Epithelial cell of proximal tubule (primary cell): ENCODE results near the gene RCE1. TPM values are rescaled to one million over a fixed set of nuclear protein-coding genes. Genes with fewer than 3 reads are reported as not detected.
A peak's percentile ranks its signal among the peaks of the same experiment; 100 is the strongest.
"Not testable (repeated sequence)": the region's sequence is repeated elsewhere in the genome, so short reads cannot be mapped to it uniquely, and the experiment has no call there.

ENCODE experiments used
- DNase-seq: peaks from one replicate; pipeline ENCODE4 v3.0.0-alpha.2; 2011; ENCODE audit warnings: low read depth
- H3K4me3 ChIP-seq: 2 replicates; pipeline ENCODE4 v1.5.1; 2011; ENCODE audit warnings: low read depth, mild to moderate bottlenecking, low read length
- total RNA-seq: library from RNA; depleted of rRNA; stranded (reverse); fragments of >200 nt; gene quantifications from 2 replicates; pipeline ENCODE4 v1.2.3, GENCODE V29; 2015
- TF ChIP-seq, protein P1 (sequence below): conservative IDR thresholded peaks from 2 replicates; pipeline ENCODE4 v1.5.1; 2012; ENCODE audit warnings: low read depth, mild to moderate bottlenecking, low read length

The RCE1 gene, protein sequence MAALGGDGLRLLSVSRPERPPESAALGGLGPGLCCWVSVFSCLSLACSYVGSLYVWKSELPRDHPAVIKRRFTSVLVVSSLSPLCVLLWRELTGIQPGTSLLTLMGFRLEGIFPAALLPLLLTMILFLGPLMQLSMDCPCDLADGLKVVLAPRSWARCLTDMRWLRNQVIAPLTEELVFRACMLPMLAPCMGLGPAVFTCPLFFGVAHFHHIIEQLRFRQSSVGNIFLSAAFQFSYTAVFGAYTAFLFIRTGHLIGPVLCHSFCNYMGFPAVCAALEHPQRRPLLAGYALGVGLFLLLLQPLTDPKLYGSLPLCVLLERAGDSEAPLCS
- 41.7 and 42.9 TPM in 2 replicates for total RNA-seq

- DNase-seq = no peak
- TF ChIP-seq, protein P1, sequence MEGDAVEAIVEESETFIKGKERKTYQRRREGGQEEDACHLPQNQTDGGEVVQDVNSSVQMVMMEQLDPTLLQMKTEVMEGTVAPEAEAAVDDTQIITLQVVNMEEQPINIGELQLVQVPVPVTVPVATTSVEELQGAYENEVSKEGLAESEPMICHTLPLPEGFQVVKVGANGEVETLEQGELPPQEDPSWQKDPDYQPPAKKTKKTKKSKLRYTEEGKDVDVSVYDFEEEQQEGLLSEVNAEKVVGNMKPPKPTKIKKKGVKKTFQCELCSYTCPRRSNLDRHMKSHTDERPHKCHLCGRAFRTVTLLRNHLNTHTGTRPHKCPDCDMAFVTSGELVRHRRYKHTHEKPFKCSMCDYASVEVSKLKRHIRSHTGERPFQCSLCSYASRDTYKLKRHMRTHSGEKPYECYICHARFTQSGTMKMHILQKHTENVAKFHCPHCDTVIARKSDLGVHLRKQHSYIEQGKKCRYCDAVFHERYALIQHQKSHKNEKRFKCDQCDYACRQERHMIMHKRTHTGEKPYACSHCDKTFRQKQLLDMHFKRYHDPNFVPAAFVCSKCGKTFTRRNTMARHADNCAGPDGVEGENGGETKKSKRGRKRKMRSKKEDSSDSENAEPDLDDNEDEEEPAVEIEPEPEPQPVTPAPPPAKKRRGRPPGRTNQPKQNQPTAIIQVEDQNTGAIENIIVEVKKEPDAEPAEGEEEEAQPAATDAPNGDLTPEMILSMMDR = no peak
- H3K4me3 ChIP-seq = peak within 1 kb of the TSS; percentile 98
These were observed at the start of gene RCE1 for GRCh38 chr11:66842896-66843775. Gene RCE1, plus strand, starts transcription at chr11:66843441. Its CDS starts 15 bp downstream, at chr11:66843456.

DNA sequence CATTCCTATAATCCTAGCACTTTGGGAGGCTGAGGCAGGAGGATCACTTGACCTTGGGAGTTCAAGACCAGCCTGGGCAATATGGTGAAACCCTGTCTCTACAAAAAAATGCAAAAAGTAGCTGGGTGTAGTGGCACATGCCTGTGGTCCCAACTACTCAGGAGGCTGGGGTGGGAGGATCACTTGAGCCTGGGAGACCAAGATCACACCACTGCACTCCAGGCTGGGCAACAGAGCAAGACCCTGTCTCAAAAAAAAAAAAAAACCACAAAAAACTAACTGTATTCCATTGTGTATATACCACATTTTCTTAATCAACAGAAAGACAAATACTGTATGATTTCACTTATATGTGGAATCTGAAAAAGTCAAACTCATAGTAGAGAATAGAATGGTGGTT, 43.4 kb upstream of the RCE1 start:
- not testable (repeated sequence) for DNase-seq

GRCh38 chr11:66800720-66801428, 42.4 kb upstream of the RCE1 start:
- TF ChIP-seq, protein P1 = no peak
- DNase-seq = no peak
- no peak overlapping the region for H3K4me3 ChIP-seq

More for the DNA sequence above, 43.4 kb upstream of the RCE1 start:
- not testable (repeated sequence) for H3K4me3 ChIP-seq

DNA sequence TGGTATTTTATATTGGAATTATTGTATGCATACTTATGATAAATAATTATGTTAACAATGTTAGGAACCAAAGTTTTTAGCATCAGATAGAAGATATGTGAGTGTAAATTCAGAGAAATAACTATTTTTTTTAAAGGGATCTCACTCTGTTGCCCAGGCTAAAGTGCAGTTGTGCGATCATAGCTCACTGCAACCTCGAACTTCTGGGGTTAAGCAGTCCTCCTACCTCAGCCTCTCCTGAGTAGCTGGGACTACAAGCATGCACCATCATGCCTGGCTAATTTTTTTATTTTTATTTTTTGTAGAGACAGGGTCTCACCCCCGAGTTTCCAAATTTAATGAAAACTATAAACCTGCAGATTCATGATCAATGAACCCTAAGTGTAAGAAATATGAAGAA, 33.6 kb upstream of the RCE1 start:
- TF ChIP-seq, protein P1 = no peak
- H3K4me3 ChIP-seq = no peak overlapping the region
- DNase-seq = no peak

GRCh38 chr11:66810576-66811185, 32.6 kb upstream of the RCE1 start:
- TF ChIP-seq, protein P1 = no peak
- H3K4me3 ChIP-seq = no peak overlapping the region
- no peak for DNase-seq

DNA sequence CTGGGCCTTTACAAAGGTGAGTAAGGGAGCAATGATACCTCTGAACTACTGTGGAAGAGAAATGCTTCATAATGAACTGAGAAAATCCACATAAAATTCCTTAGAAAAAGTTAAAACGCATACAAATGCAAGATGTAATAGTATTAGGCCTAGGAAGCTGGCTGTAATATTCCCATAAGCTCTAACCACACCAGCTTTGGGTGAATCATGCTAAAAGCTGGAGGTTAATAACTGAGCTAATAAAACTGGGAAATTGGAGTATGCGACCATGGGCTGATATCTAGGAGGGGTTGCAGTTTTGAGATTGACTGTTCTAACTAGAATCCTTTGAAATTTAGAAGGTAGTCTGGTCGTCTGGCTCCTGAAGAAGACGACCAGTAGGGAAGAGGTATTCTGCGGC, 28.6 kb upstream of the RCE1 start:
- H3K4me3 ChIP-seq = no peak overlapping the region
- TF ChIP-seq, protein P1 = no peak
- no peak for DNase-seq

GRCh38 chr11:66815646-66816045, 27.6 kb upstream of the RCE1 start:
- no peak for DNase-seq
- H3K4me3 ChIP-seq = no peak overlapping the region
- TF ChIP-seq, protein P1 = no peak
